Measurements from ENCODE around the gene LTBP1. TPM values are rescaled to one million over a fixed set of nuclear protein-coding genes. Genes with fewer than 3 reads are reported as not detected.

LTBP1 gene
- total and polyA plus RNA-seq, 4 donors: 5.8 to 57.6 (median 10.2) TPM

Small RNA genes within 50 kb of the gene (small RNA-seq; reads per million reads assigned to genes)
- not detected for gene RF00019
- not detected for gene RNA5SP91
- not detected for gene RNA5SP92

Measured in liver (tissue), 5 donors.